HepG2 (cell line): ENCODE measurements around the gene USE1. TPM values are rescaled to one million over a fixed set of nuclear protein-coding genes. Genes with fewer than 3 reads are reported as not detected.
A peak's percentile ranks its signal among the peaks of the same experiment; 100 is the strongest.

Experiments
- GATAD2A ChIP-seq: IDR thresholded peaks from 2 replicates; pipeline ENCODE4 v1.6.1; 2016
- HDAC1 ChIP-seq: sonication (generic); formaldehyde crosslinking; IDR thresholded peaks from 2 replicates; pipeline ENCODE4 v1.5.1; 2020; ENCODE audit warnings: mild to moderate bottlenecking, missing genetic modification reagents
- HNF4G ChIP-seq, 2 experiments: sonication (generic) in 1 of 2; formaldehyde crosslinking in 1 of 2; IDR thresholded peaks; 2 replicates each; pipeline versions ENCODE4 v1.4.0 to v1.6.1; 2011 to 2020; ENCODE audit warnings: borderline replicate concordance in 2 of 2, low read depth in 2 of 2, mild to moderate bottlenecking in 2 of 2, low read length in 1 of 2, missing genetic modification reagents in 1 of 2, moderate library complexity in 1 of 2
- IRX3 ChIP-seq: sonication (generic); formaldehyde crosslinking; IDR thresholded peaks from 2 replicates; pipeline ENCODE4 v1.8.1; 2023; ENCODE audit warnings: mild to moderate bottlenecking, low read depth, missing genetic modification reagents, borderline replicate concordance
- JDP2 ChIP-seq: sonication (generic); formaldehyde crosslinking; IDR thresholded peaks from 2 replicates; pipeline ENCODE4 v1.8.1; 2022; ENCODE audit warnings: missing genetic modification reagents, borderline replicate concordance
- KLF6 ChIP-seq: IDR thresholded peaks from 2 replicates; pipeline ENCODE4 v1.8.0; 2016; ENCODE audit warnings: missing biosample characterization, missing genetic modification reagents
- NCOA2 ChIP-seq: sonication (generic); formaldehyde crosslinking; IDR thresholded peaks from 2 replicates; pipeline ENCODE4 v1.8.0; 2022; ENCODE audit warnings: inconsistent platforms
- NFE2L1 ChIP-seq: sonication (generic); formaldehyde crosslinking; IDR thresholded peaks from 2 replicates; pipeline ENCODE4 v1.4.0; 2020; ENCODE audit warnings: missing genetic modification reagents, mild to moderate bottlenecking, borderline replicate concordance
- PRPF4 ChIP-seq: fragments of 200-400 bp; formaldehyde crosslinking; IDR thresholded peaks from 2 replicates; pipeline ENCODE4 v1.6.1; 2016; ENCODE audit warnings: low read length, low read depth; ENCODE audit not compliant: poor library complexity, severe bottlenecking
- REPIN1 ChIP-seq: sonication (generic); formaldehyde crosslinking; IDR thresholded peaks from 2 replicates; pipeline ENCODE4 v1.8.0; 2022; ENCODE audit warnings: missing genetic modification reagents, low read depth, mild to moderate bottlenecking, borderline replicate concordance
- SNAPC2 ChIP-seq: sonication (generic); formaldehyde crosslinking; IDR thresholded peaks from 2 replicates; pipeline ENCODE4 v1.8.1; 2022; ENCODE audit warnings: mild to moderate bottlenecking, missing genetic modification reagents
- TCF7 ChIP-seq: sonication (generic); IDR thresholded peaks from 2 replicates; pipeline ENCODE4 v1.6.1; 2016; ENCODE audit warnings: antibody characterized with exemption, low read depth
- TGIF2 ChIP-seq: IDR thresholded peaks from 2 replicates; pipeline ENCODE4 v1.6.1; 2016; ENCODE audit warnings: control low read depth, missing compliant biosample characterization
- ZIK1 ChIP-seq: sonication (generic); formaldehyde crosslinking; IDR thresholded peaks from 2 replicates; pipeline ENCODE4 v1.5.0; 2020; ENCODE audit warnings: mild to moderate bottlenecking, low read depth, missing genetic modification reagents, borderline replicate concordance
- ZNF205 ChIP-seq: IDR thresholded peaks from 2 replicates; pipeline ENCODE4 v1.6.1; 2018; ENCODE audit warnings: missing biosample characterization, missing genetic modification reagents
- ZNF282 ChIP-seq: fragments of 450-650 bp; IDR thresholded peaks from 2 replicates; pipeline ENCODE4 v1.6.1; 2018; ENCODE audit not compliant: partially characterized antibody
- ZNF557 ChIP-seq: sonication (generic); formaldehyde crosslinking; IDR thresholded peaks from 2 replicates; pipeline ENCODE4 v1.4.0; 2020; ENCODE audit warnings: missing genetic modification reagents
- ZNF562 ChIP-seq: sonication (generic); formaldehyde crosslinking; IDR thresholded peaks from 2 replicates; pipeline ENCODE4 v1.8.0; 2022; ENCODE audit warnings: missing genetic modification reagents, borderline replicate concordance
- ZNF615 ChIP-seq: sonication (generic); formaldehyde crosslinking; IDR thresholded peaks from 2 replicates; pipeline ENCODE4 v1.5.0; 2020; ENCODE audit warnings: mild to moderate bottlenecking, missing genetic modification reagents, borderline replicate concordance
- ZNF619 ChIP-seq: sonication (generic); formaldehyde crosslinking; IDR thresholded peaks from 2 replicates; pipeline ENCODE4 v1.4.0; 2020; ENCODE audit warnings: mild to moderate bottlenecking, missing genetic modification reagents
- ZSCAN29 ChIP-seq: sonication (generic); formaldehyde crosslinking; conservative IDR thresholded peaks from 2 replicates; pipeline ENCODE4 v1.4.0; 2020; ENCODE audit warnings: mild to moderate bottlenecking, missing genetic modification reagents
- polyA plus RNA-seq, 8 experiments: library from polyadenylated mRNA; depleted of rRNA in 3 of 8; stranded (reverse) in 7 of 8; unstranded in 1 of 8; fragments of >200 nt; fragmentation: Illumina TruSeq in 4 of 8; extraction: Trizol in 4 of 8; gene quantifications; 2 replicates each; pipeline versions ENCODE4 v1.2.1 to v1.2.3, GENCODE V29; 2011 to 2016; ENCODE audit warnings: low read depth in 4 of 8, missing spikeins in 1 of 8, mixed read lengths in 1 of 8; ENCODE audit not compliant: insufficient read depth in 1 of 8
- total RNA-seq, 5 experiments: library from RNA; depleted of rRNA; stranded (reverse); fragments of >200 nt; fragmentation: Illumina TruSeq; extraction: Trizol; gene quantifications; 2 replicates each; pipeline ENCODE4 v1.2.3, GENCODE V29; 2016; ENCODE audit warnings: low read depth in 1 of 5
- TF ChIP-seq, protein P1 (sequence below): sonication (generic); formaldehyde crosslinking; IDR thresholded peaks from 2 replicates; pipeline ENCODE4 v1.5.1; 2020; ENCODE audit warnings: mild to moderate bottlenecking, missing genetic modification reagents, borderline replicate concordance
- TF ChIP-seq, protein P2 (sequence below): sonication (generic); formaldehyde crosslinking; IDR thresholded peaks from 2 replicates; pipeline ENCODE4; 2020; ENCODE audit warnings: missing genetic modification reagents, mild to moderate bottlenecking, borderline replicate concordance

USE1 gene
- total and polyA plus RNA-seq, 2 of the 13 experiments (the other 11 are each of a cell fraction or from before 2014, with no cell fraction given), result 9.9 to 17.6 TPM

DNA sequence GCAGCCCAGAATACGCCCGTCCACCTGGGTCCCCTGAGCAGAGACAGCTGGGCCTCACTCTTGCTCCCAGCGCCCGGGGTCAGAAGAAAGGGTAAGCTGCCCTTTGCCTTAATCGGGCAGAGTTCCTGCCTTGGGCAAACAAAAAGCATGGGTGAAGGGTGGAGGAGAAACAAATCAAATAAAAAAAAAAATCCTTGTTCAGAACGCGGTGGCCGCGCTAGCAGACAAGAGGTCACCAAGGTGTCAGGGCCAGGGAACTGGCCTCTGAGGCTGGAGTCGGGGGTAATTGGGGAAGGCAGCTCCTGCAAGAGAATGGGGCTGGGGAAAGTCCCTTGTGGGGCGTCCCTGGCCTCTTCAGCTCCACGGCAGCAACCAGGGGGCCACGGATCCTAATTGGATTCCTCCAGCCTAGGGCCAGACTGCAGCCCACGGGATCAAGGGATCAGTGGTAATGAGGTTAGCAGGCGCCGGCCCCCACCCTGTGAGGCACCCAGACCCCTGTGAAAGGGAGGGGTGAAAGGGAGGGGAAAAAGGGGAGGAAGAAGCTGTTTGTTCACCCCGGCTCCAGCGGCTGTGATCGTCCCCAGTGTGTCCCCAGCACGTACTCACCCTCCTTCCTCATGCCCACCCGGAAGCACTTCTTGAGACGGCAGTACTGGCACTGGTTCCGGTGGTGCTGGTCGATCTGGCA is 25.1 kb downstream of the USE1 start (continued):
- TF ChIP-seq, protein P1, sequence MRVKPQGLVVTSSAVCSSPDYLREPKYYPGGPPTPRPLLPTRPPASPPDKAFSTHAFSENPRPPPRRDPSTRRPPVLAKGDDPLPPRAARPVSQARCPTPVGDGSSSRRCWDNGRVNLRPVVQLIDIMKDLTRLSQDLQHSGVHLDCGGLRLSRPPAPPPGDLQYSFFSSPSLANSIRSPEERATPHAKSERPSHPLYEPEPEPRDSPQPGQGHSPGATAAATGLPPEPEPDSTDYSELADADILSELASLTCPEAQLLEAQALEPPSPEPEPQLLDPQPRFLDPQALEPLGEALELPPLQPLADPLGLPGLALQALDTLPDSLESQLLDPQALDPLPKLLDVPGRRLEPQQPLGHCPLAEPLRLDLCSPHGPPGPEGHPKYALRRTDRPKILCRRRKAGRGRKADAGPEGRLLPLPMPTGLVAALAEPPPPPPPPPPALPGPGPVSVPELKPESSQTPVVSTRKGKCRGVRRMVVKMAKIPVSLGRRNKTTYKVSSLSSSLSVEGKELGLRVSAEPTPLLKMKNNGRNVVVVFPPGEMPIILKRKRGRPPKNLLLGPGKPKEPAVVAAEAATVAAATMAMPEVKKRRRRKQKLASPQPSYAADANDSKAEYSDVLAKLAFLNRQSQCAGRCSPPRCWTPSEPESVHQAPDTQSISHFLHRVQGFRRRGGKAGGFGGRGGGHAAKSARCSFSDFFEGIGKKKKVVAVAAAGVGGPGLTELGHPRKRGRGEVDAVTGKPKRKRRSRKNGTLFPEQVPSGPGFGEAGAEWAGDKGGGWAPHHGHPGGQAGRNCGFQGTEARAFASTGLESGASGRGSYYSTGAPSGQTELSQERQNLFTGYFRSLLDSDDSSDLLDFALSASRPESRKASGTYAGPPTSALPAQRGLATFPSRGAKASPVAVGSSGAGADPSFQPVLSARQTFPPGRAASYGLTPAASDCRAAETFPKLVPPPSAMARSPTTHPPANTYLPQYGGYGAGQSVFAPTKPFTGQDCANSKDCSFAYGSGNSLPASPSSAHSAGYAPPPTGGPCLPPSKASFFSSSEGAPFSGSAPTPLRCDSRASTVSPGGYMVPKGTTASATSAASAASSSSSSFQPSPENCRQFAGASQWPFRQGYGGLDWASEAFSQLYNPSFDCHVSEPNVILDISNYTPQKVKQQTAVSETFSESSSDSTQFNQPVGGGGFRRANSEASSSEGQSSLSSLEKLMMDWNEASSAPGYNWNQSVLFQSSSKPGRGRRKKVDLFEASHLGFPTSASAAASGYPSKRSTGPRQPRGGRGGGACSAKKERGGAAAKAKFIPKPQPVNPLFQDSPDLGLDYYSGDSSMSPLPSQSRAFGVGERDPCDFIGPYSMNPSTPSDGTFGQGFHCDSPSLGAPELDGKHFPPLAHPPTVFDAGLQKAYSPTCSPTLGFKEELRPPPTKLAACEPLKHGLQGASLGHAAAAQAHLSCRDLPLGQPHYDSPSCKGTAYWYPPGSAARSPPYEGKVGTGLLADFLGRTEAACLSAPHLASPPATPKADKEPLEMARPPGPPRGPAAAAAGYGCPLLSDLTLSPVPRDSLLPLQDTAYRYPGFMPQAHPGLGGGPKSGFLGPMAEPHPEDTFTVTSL (CRISPR knock-in tag), result peak; percentile 45; the same call in 1 of the 2 replicates
- TF ChIP-seq KLF6 (no peak), ZNF205 (CRISPR knock-in tag) (no peak), ZNF557 (CRISPR knock-in tag) (no peak), TGIF2 (CRISPR knock-in tag) (no peak), NFE2L1 (CRISPR knock-in tag) (no peak), HNF4G (IDR thresholded peaks at IDR 0.05; ENCODE audit: borderline replicate concordance, low read depth, low read length) (peak; percentile 79), HNF4G (CRISPR knock-in tag; IDR thresholded peaks at IDR 0.05; ENCODE audit: borderline replicate concordance, low read depth) (peak; percentile 72; the same call in 1 of the 2 replicates), ZNF282 (no peak), ZNF619 (no peak), ZSCAN29 (CRISPR knock-in tag) (no peak), ZNF615 (CRISPR knock-in tag) (no peak), ZIK1 (CRISPR knock-in tag) (no peak), SNAPC2 (CRISPR knock-in tag) (peak; percentile 34; the same call in 1 of the 2 replicates), REPIN1 (CRISPR knock-in tag) (no peak), ZNF562 (CRISPR knock-in tag) (no peak), NCOA2 (CRISPR knock-in tag) (peak; percentile 43; the same call in 1 of the 2 replicates), TCF7 (peak; percentile 29), IRX3 (CRISPR knock-in tag) (no peak), HDAC1 (CRISPR knock-in tag) (peak; percentile 68), GATAD2A (CRISPR knock-in tag) (peak; percentile 61), JDP2 (CRISPR knock-in tag) (no peak), PRPF4 (no peak)
- TF ChIP-seq, protein P2, sequence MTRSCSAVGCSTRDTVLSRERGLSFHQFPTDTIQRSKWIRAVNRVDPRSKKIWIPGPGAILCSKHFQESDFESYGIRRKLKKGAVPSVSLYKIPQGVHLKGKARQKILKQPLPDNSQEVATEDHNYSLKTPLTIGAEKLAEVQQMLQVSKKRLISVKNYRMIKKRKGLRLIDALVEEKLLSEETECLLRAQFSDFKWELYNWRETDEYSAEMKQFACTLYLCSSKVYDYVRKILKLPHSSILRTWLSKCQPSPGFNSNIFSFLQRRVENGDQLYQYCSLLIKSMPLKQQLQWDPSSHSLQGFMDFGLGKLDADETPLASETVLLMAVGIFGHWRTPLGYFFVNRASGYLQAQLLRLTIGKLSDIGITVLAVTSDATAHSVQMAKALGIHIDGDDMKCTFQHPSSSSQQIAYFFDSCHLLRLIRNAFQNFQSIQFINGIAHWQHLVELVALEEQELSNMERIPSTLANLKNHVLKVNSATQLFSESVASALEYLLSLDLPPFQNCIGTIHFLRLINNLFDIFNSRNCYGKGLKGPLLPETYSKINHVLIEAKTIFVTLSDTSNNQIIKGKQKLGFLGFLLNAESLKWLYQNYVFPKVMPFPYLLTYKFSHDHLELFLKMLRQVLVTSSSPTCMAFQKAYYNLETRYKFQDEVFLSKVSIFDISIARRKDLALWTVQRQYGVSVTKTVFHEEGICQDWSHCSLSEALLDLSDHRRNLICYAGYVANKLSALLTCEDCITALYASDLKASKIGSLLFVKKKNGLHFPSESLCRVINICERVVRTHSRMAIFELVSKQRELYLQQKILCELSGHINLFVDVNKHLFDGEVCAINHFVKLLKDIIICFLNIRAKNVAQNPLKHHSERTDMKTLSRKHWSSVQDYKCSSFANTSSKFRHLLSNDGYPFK, result peak; percentile 43; the same call in 1 of the 2 replicates
